Kidney (tissue), 22 donors: ENCODE results near the gene USP33. TPM values are rescaled to one million over a fixed set of nuclear protein-coding genes. Genes with fewer than 3 reads are reported as not detected.

Experiments
- DNase-seq, 5 donors: peaks; one replicate each; pipeline ENCODE4 v3.0.0-alpha.2; 2013 to 2020
- FAIRE-seq: peaks from 2 replicates; lab custom pipeline; 2012; peaks lifted over from hg19 to GRCh38; lab: Jason Lieb, UNC
- H3K27ac ChIP-seq, 2 donors: one replicate each; pipeline ENCODE4 v1.7.0; 2013; ENCODE audit warnings: low read depth in 2 of 2, low read length in 2 of 2, inconsistent platforms in 1 of 2
- H3K27me3 ChIP-seq: one replicate; pipeline ENCODE4 v1.7.1; 2013; ENCODE audit warnings: low read length, inconsistent platforms; ENCODE audit not compliant: control insufficient read depth, insufficient read depth
- H3K36me3 ChIP-seq, 3 donors: one replicate each; pipeline versions ENCODE4 v1.7.0 to v1.7.1; 2013; ENCODE audit warnings: low read length in 3 of 3, control low read depth in 1 of 3, inconsistent platforms in 1 of 3; ENCODE audit not compliant: insufficient read depth in 3 of 3, control insufficient read depth in 2 of 3
- H3K4me1 ChIP-seq, 3 donors: one replicate each; pipeline versions ENCODE4 v1.7.0 to v1.7.1; 2013; ENCODE audit warnings: low read length in 3 of 3, inconsistent platforms in 1 of 3, low read depth in 1 of 3; ENCODE audit not compliant: control insufficient read depth in 2 of 3, insufficient read depth in 2 of 3
- H3K4me3 ChIP-seq, 3 donors: one replicate each; pipeline versions ENCODE4 v1.7.0 to v1.8.1; 2013; ENCODE audit warnings: low read length in 3 of 3, control low read depth in 1 of 3, inconsistent platforms in 1 of 3
- H3K9ac ChIP-seq, 3 donors: one replicate each; pipeline versions ENCODE4 v1.7.0 to v1.7.1; 2013; ENCODE audit warnings: low read length in 3 of 3, control low read depth in 1 of 3, inconsistent platforms in 1 of 3
- H3K9me3 ChIP-seq, 3 donors: one replicate each; pipeline versions ENCODE4 v1.7.0 to v1.7.1; 2013; ENCODE audit warnings: low read length in 3 of 3, control low read depth in 1 of 3, inconsistent platforms in 1 of 3; ENCODE audit not compliant: control insufficient read depth in 2 of 3, insufficient read depth in 1 of 3
- intact Hi-C: fragments of 100-400 bp; cut with DNase I; formaldehyde crosslinking; loops from one replicate; pipeline ENCODE4 v1.11.1; 2022
- long read RNA-seq, 10 donors: library from polyadenylated mRNA in 1 of 10; unstranded in 1 of 10; transcript quantifications; one replicate each; pipeline ENCODE4 v2.0.0 and lab custom pipeline, GENCODE V29; 2021 to 2026
- polyA plus RNA-seq: library from polyadenylated mRNA; stranded (reverse); fragments of 350-450 nt; fragmentation: Illumina TruSeq; extraction: RNeasy Lipid Tissue Mini Kit (QIAGEN cat#74804); gene quantifications from one replicate; pipeline ENCODE4 v1.2.3, GENCODE V29; 2014; ENCODE audit warnings: low read depth, low replicate concordance; ENCODE audit not compliant: insufficient read depth
- total RNA-seq: library from RNA; stranded (reverse); fragmentation: NEBNext Ultra II Directional; extraction: Animal tissue kit (Norgen Biotek cat#: 25700); gene quantifications from one replicate; pipeline ENCODE4 v1.2.1, GENCODE V29; 2021
- TF ChIP-seq, protein P1 (sequence below): IDR thresholded peaks from 3 replicates; pipeline ENCODE4 v1.5.1; 2012; ENCODE audit warnings: mild to moderate bottlenecking, moderate library complexity, borderline replicate concordance; ENCODE audit not compliant: insufficient read depth; ENCODE audit errors: extremely low read depth
- donor health status: control.
- donor health status: control.
- donor health status: control.
- donor health status: control.
- donor health status: control.
- donor health status: DM: yes; HTN: yes; CAD: no.
- donor health status: Normal renal cell carcinoma (clear cell type).

USP33 gene
- total RNA-seq (63.3 TPM), polyA plus RNA-seq (25.7 TPM)
- long read RNA-seq, donor 1, partial matches to known transcripts, result 6 of 6 reads
- long read RNA-seq, donor 1, other reads (novel, unspliced or antisense), result 0 of 6 reads
- long read RNA-seq, donor 2, full-length matches to known transcripts, result 4 of 10 reads
- long read RNA-seq, donor 2, partial matches to known transcripts, result 6 of 10 reads
- long read RNA-seq, donor 2, other reads (novel, unspliced or antisense), result 0 of 10 reads
- long read RNA-seq, donor 3, full-length matches to known transcripts, result 5 of 5 reads
- long read RNA-seq, donor 3, partial matches to known transcripts, result 0 of 5 reads
- long read RNA-seq, donor 3, other reads (novel, unspliced or antisense), result 0 of 5 reads
- long read RNA-seq, donor 4, full-length matches to known transcripts, result 3 of 10 reads
- long read RNA-seq, donor 4, partial matches to known transcripts, result 7 of 10 reads
- long read RNA-seq, donor 4, other reads (novel, unspliced or antisense), result 0 of 10 reads
- long read RNA-seq, donor 5, result 0 reads
- long read RNA-seq, donor 6, full-length matches to known transcripts, result 6 of 11 reads
- long read RNA-seq, donor 6, partial matches to known transcripts, result 5 of 11 reads
- long read RNA-seq, donor 6, other reads (novel, unspliced or antisense), result 0 of 11 reads
- long read RNA-seq, donor 7, full-length matches to known transcripts, result 29 of 63 reads
- long read RNA-seq, donor 7, partial matches to known transcripts, result 12 of 63 reads
- long read RNA-seq, donor 7, other reads (novel, unspliced or antisense), result 22 of 63 reads
- long read RNA-seq, donor 8, full-length matches to known transcripts, result 3 of 10 reads
- long read RNA-seq, donor 8, partial matches to known transcripts, result 7 of 10 reads
- long read RNA-seq, donor 8, other reads (novel, unspliced or antisense), result 0 of 10 reads
- long read RNA-seq, donor 9, full-length matches to known transcripts, result 2 of 2 reads
- long read RNA-seq, donor 9, partial matches to known transcripts, result 0 of 2 reads
- long read RNA-seq, donor 9, other reads (novel, unspliced or antisense), result 0 of 2 reads
- long read RNA-seq, donor 10, partial matches to known transcripts, result 15 of 20 reads
- long read RNA-seq, donor 10, other reads (novel, unspliced or antisense), result 0 of 20 reads

- peak within 1 kb of the TSS; percentile 82 to 96 (median 83) for H3K4me3 ChIP-seq
- FAIRE-seq (no peak), DNase-seq (peak; percentile 93 to 96 (median 95))
- TF ChIP-seq, protein P1, sequence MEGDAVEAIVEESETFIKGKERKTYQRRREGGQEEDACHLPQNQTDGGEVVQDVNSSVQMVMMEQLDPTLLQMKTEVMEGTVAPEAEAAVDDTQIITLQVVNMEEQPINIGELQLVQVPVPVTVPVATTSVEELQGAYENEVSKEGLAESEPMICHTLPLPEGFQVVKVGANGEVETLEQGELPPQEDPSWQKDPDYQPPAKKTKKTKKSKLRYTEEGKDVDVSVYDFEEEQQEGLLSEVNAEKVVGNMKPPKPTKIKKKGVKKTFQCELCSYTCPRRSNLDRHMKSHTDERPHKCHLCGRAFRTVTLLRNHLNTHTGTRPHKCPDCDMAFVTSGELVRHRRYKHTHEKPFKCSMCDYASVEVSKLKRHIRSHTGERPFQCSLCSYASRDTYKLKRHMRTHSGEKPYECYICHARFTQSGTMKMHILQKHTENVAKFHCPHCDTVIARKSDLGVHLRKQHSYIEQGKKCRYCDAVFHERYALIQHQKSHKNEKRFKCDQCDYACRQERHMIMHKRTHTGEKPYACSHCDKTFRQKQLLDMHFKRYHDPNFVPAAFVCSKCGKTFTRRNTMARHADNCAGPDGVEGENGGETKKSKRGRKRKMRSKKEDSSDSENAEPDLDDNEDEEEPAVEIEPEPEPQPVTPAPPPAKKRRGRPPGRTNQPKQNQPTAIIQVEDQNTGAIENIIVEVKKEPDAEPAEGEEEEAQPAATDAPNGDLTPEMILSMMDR, result no peak
- H3K27me3 ChIP-seq, result no peaks in the 10 kb centered on the region
- H3K36me3 ChIP-seq, result no peaks in the 10 kb centered on the region
- intact Hi-C loops, result no loop called here
- H3K9ac ChIP-seq, result peak within 1 kb of the TSS; percentile 79 to 88 (median 82)
- peaks cover 2 to 17% (median 5%) of the 10 kb centered on the region in 3 donors for H3K4me1 ChIP-seq
- peak within 1 kb of the TSS; percentile 89 to 91 for H3K27ac ChIP-seq
- H3K9me3 ChIP-seq, result no peaks in the 10 kb centered on the region
These were observed at the start of gene USP33 for GRCh38 chr1:77759071-77760028. TSS of gene USP33 (minus strand) at chr1:77759852. CDS start at chr1:77741697, 18,155 bp downstream.

- intact Hi-C loops, result no loop called here
- Histone ChIP-seq H3K9ac (no peak overlapping the region), H3K36me3 (peaks cover 0 to 2% (median 0%) of the 10 kb centered on the region in 3 donors), H3K9me3 (no peaks in the 10 kb centered on the region), H3K27me3 (no peaks in the 10 kb centered on the region), H3K4me3 (no peak overlapping the region), H3K4me1 (no peaks in the 10 kb centered on the region), H3K27ac (no peak overlapping the region)
- TF ChIP-seq, protein P1, result no peak
- DNase-seq, result no peak
- FAIRE-seq, result no peak
These were observed 43.7 kb upstream of the USP33 start for GRCh38 chr1:77803371-77803770.

DNA sequence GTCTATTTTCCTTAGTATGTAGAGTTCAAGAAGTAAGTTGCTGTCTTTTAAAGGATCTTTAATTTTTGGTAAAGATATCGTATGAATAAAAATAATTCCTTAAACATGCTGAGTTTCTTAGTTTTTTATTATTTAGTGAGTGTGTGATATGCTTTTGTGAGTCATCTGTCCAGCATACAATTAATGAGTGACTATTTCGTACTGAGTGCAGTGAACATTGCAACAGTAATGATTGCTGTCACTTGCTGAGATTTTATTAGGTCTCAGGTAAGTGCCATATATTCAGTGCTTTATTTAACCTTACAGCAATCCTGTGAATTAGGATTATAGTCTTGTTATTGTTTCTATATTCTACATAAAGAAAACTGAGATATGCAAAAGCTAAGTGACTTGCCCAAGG, 42.4 kb upstream of the USP33 start:
- DNase-seq (no peak), FAIRE-seq (peak; percentile 41)
- Histone ChIP-seq H3K9ac (no peak overlapping the region), H3K27ac (no peak overlapping the region), H3K36me3 (peaks cover 0 to 2% (median 0%) of the 10 kb centered on the region in 3 donors), H3K4me1 (no peaks in the 10 kb centered on the region), H3K27me3 (no peaks in the 10 kb centered on the region), H3K9me3 (no peaks in the 10 kb centered on the region), H3K4me3 (no peak overlapping the region)
- TF ChIP-seq, protein P1, result no peak
- intact Hi-C loops, result no loop called here
